ENCODE results near the gene THADA.

Gene THADA

GRCh38 chr2:43328133-43328532 lies 267.7 kb downstream of the THADA start:
- no peak for TF ChIP-seq POLR2AphosphoS5 (IDR thresholded peaks at IDR 0.05; ENCODE audit: low read depth, low read length)
- no peak for TF ChIP-seq REST (IDR thresholded peaks at IDR 0.05; ENCODE audit: insufficient read depth in 1 of 2, low read depth in 2 of 2, low read length in 2 of 2)
- no peak for TF ChIP-seq SIN3A (IDR thresholded peaks at IDR 0.05; ENCODE audit: borderline replicate concordance, insufficient read depth, low read length)
- no peak for TF ChIP-seq FOXP2 (optimal IDR thresholded peaks at IDR 0.05; ENCODE audit: borderline replicate concordance, extremely low read depth, extremely low read length, insufficient read depth)
- TF ChIP-seq TAF1 (IDR thresholded peaks at IDR 0.05; ENCODE audit: borderline replicate concordance, insufficient read depth, low read length): no peak

- TF ChIP-seq TAF1 (IDR thresholded peaks at IDR 0.05; ENCODE audit: borderline replicate concordance, insufficient read depth, low read length): no peak
- TF ChIP-seq SIN3A (IDR thresholded peaks at IDR 0.05; ENCODE audit: borderline replicate concordance, insufficient read depth, low read length): no peak
Measured at GRCh38 chr2:43327119-43327518, 268.7 kb downstream of the THADA start.

GRCh38 chr2:43326101-43326825 lies 269.6 kb downstream of the THADA start:
- no peak for TF ChIP-seq POLR2AphosphoS5 (IDR thresholded peaks at IDR 0.05; ENCODE audit: low read depth, low read length)
- no peak for TF ChIP-seq TAF1 (IDR thresholded peaks at IDR 0.05; ENCODE audit: borderline replicate concordance, insufficient read depth, low read length)
- TF ChIP-seq FOXP2 (optimal IDR thresholded peaks at IDR 0.05; ENCODE audit: borderline replicate concordance, extremely low read depth, extremely low read length, insufficient read depth): no peak
- TF ChIP-seq SIN3A (IDR thresholded peaks at IDR 0.05; ENCODE audit: borderline replicate concordance, insufficient read depth, low read length): no peak
- TF ChIP-seq REST (IDR thresholded peaks at IDR 0.05; ENCODE audit: insufficient read depth in 1 of 2, low read depth in 2 of 2, low read length in 2 of 2): no peak

GRCh38 chr2:43325107-43325811 lies 270.6 kb downstream of the THADA start:
- TF ChIP-seq REST (IDR thresholded peaks at IDR 0.05; ENCODE audit: insufficient read depth in 1 of 2, low read depth in 2 of 2, low read length in 2 of 2): no peak
- peak; percentile 50; the same call in 1 of the 2 replicates for TF ChIP-seq SIN3A (IDR thresholded peaks at IDR 0.05; ENCODE audit: borderline replicate concordance, insufficient read depth, low read length)

GRCh38 chr2:43324259-43325106 lies 271.4 kb downstream of the THADA start:
- TF ChIP-seq FOXP2 (optimal IDR thresholded peaks at IDR 0.05; ENCODE audit: borderline replicate concordance, extremely low read depth, extremely low read length, insufficient read depth): no peak
- no peak for TF ChIP-seq SIN3A (IDR thresholded peaks at IDR 0.05; ENCODE audit: borderline replicate concordance, insufficient read depth, low read length)
- TF ChIP-seq TAF1 (IDR thresholded peaks at IDR 0.05; ENCODE audit: borderline replicate concordance, insufficient read depth, low read length): no peak
- no peak for TF ChIP-seq REST (IDR thresholded peaks at IDR 0.05; ENCODE audit: insufficient read depth in 1 of 2, low read depth in 2 of 2, low read length in 2 of 2)
